GM19328 (cell line): ENCODE data around the gene MCF2L2.

Source experiments
- ATAC-seq: cut with Tn5 transposase; IDR thresholded peaks from one replicate; pipeline ENCODE4 v1.9.1; 2021; ENCODE audit warnings: mild to moderate bottlenecking, moderate library complexity; ENCODE audit not compliant: unreplicated experiment

The MCF2L2 gene

DNA sequence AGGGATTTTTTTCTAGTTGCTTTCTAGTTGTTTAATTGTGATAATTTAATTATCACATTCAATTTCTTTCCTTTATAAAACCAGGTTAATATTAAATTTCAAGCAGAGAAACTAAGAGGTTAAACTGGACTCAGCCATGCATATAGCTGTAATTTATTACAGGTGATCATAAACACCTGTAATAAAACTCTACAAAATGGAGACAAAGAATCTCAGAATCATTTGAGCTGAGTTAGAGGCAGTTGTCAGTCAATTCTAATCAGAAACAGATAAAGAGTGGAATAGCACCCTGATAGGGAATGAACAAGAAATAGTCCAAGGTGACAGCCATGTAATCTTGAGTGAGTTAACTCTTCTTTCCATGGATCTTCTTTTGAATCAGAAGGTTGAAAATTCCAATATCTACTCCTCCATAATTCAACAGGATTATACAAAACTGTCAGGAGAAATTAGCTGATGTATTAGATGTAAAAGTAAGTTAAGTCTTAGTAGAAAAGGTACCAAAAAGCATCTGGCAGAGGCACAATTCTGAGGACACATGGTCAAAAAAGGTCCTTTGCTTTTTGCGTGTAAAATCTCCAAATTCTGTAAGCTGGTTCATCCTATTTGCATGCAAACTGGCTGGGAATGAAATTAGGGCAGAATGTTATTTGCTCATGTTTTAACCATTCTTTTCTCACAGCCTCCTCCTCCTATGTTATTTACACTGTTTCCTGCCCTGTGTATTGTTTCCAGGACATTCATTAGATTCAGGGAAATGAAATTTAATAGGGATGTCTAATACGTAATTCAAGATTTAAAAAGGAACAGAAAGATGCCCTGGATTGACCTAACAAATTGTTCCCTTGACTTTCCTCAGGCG lies 214.8 kb downstream of the MCF2L2 start:
- no peak for ATAC-seq

DNA sequence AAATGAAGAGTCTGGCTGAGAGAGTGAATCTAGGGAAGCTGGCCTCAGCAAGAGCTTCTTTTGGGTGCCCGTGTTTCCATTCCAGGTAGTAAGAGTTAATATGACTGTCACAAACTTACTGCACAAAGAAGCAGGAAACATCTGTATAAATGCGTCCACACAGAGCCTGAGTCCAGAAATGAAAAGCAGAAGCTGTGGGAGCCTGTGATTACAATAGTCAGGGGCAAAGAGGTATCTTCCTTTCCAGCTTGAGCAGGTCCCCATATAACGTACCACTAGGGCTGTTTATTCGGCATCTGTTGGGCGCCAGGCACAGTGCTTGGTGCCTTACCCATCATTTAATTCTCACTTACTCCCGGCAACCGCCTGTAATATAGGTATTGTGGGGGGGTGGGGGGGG lies 215.9 kb downstream of the MCF2L2 start:
- no peak for ATAC-seq

DNA sequence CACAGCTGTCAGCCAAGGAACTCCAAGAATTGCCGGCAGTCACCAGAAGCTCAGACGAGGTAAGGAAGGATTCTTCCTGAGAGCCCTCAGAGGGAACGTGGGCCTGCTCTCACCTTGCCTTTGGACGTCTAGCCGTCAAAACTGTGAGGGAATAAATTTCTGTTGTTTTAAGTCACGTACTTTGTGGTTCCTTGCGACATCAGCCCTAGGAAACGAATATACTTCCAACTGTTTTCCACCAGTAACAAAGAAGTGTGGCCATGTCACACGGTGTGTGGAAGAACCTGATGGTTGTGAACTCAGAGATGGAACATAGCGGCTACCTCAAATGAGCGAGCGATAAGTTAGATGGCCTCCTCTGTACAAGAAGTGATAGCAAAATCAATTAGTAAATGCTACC lies 216.3 kb downstream of the MCF2L2 start:
- ATAC-seq, result no peak

DNA sequence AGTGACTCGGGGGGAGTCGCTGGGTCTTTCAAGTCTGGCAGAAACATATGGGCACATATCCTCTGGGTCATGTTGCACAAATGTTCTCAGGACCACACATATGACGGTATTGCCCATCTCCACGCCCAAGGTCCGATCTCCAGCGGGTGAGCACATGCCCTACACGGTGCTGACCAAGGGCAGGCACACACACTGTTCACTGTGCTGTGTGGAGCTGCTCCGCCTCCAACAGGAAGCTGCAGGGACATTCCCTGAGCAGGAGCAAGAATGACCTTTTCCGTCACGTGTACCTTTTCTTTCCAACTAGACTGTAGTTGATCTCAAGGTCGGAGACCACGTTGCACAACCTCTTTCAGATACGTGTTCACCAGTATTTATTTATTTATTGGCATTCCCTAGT lies 217.1 kb downstream of the MCF2L2 start:
- no peak for ATAC-seq

DNA sequence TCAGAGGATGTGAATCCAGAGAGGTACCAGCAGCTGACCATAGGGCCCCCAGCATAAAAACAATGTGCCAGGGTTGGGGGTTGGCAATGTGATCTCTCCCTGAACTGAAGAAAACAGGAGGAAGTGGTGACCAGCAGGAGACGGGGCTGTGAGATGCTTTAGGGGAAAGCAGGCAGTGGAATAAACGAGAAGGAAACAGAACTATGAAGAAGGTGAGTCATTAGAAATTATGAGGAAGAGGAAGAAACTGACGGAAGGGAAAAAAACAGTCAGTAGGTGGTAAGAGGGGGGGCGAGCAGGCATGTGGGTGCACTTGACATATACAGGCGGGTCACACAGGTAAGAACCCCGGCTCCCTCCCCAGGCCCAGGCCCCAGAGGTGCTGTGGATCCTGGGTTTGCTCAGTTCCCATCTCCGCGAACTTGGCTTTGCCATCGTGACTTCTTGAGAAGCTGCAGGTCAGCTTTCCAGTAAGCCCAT lies 217.5 kb downstream of the MCF2L2 start:
- no peak for ATAC-seq

DNA sequence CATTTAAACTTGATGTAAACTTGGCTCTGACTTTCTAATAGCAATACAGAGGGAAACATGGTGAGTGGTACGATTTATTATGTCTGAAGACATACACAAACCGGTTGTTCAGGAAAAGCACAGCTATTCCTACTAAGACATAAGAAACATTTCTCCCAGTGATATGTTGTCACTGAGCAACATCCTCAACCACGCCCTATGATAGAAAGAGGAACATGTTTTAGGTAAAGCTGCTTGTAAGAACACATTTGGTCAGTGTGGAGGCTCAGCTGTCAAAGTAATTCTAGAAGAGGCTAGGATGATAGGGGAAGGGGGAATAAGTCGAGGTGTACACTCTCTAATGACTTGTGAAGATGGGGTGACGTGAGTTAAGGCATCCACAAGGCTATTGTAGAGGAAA lies 218.1 kb downstream of the MCF2L2 start:
- ATAC-seq, result no peak

DNA sequence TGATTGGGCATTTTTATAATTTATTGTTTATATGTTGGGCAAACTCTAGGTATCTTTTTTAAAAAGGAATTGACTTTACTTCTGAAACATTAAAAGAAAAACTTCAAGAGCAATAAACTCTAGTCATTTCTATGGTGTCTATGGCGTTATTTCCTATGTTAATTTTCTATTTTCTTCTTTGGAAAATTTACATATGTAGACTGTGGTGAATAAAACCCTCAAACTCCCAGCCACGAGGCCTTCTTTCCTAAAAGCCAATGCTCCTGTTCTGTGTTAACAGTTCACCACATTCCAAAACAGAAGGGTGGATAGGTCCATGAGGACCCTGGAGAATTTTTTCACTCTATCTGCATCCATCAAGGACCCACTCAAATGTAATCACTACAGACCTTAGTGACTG lies 219.6 kb downstream of the MCF2L2 start:
- no peak for ATAC-seq

DNA sequence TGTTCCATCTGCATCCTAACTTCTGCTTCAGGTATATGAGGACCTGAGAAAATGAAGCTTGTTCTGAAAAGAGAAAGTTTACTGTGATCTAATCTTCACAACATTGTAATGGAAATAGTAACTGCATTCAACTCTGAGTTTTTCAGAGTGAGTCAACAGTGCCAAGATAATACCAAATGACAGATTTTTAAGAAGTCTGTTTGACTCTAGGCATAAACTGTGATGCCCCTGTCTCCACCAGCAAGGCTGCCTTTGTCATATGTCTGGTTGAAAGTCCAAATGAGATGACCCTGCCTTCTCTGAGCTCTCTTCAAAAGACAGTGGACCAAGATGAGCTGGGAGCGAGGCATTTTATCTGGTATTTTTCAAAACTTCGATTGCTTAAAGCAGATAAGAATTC lies 220.2 kb downstream of the MCF2L2 start:
- no peak for ATAC-seq

DNA sequence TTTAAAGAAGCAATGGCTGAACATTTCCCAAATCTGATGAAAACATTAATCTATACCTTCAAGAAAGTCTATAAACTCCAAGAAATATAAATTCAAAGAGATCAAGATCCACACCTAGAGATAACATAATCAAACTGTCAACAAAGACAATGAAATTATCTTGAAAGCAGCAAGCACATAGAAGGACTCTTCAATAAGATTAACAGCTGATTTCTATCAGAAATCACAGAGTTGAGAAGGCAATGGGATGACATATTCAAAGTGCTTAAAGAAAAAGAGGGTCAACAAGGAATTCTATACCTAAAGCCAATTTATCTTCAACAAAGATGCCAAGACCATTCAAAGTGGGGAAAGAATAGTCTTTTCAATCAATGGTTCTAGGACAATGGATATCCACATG lies 224.7 kb downstream of the MCF2L2 start:
- no peak for ATAC-seq

DNA sequence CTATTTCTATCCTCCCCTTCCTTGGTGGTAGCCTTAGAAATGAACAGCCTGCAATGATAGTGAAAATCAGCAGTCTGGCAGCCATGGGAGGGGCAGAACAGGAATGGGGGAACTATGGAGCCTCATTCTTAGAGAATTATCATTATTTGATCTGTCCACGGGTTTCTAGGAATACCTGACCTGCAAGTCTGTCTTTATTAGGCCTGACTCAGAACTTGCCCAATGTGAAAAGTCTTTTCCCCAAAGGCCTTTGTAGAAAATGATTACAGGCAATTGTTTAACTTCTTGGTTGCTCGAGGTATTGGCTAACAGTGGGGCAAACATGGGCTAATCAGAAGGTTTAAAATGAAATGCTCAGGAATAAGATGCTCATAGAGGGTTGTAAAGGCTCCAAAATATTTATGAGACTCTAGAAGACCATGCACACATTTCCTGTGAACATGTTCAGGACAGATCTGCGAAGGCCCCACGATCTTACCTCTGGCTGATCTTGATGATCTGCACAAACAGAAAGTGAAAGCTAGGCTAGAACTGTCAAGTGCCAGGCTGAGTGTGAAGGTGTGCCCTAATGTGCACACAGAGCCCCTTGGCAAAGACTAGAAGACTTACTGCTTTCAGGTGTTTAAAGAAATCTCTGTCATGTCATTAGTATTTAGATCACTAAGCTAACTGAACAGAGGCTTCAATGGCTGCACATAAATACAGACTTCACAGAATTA lies 226.3 kb downstream of the MCF2L2 start:
- no peak for ATAC-seq

DNA sequence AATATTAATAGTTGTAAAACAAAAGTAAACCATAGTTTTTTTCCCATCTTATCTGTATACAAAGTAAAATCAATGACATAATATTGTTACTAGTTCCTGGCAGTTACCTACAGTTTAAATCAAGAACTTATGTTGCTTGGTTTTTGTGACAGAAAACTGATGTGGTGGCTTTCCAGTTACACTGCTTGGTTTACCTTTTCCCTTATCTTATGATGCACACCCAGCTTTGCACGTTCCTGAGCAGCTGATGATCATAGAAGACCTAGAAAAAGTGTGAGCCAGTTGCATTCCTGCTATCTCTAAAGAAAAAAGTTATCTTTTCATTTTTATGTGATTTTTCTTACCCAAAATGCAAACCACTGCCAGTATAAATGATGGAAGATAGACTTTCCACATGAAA lies 229.5 kb downstream of the MCF2L2 start:
- ATAC-seq, result no peak

DNA sequence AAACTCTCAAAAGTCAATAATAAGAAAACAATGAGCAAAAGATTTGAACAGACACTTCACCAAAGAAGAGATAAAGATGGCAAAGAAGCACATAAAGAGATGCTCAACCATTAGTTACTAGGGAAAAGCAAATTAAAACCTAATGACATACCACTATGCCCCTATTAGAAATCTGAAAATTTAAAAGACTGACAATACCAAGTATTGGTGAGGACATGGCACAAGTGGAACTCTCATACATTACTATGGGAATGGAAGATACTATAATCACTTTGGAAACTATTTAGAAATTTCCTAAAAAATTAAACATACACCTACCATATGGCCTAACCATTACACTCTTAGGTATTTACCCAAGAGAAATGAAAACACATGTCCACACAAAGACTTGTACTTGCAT lies 230.7 kb downstream of the MCF2L2 start:
- ATAC-seq, result no peak

DNA sequence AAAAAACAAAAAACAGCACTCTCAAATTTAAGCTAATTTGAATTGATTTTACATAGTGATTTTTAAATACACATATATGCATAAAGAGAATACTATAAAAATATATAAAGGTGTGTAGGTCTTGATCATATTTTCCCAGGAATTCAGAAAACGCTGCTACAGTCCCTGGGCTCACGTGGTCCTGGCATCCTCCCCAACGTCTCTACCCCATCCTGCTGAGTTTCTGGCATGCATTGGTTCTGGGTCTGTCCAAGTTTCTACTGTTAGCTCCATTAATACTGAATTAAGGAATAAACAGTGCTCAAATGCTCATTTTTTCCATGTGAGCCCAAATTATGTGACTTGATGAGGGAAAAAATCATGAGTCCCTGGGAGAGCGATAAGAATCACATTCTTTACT lies 233.2 kb downstream of the MCF2L2 start:
- no peak for ATAC-seq

DNA sequence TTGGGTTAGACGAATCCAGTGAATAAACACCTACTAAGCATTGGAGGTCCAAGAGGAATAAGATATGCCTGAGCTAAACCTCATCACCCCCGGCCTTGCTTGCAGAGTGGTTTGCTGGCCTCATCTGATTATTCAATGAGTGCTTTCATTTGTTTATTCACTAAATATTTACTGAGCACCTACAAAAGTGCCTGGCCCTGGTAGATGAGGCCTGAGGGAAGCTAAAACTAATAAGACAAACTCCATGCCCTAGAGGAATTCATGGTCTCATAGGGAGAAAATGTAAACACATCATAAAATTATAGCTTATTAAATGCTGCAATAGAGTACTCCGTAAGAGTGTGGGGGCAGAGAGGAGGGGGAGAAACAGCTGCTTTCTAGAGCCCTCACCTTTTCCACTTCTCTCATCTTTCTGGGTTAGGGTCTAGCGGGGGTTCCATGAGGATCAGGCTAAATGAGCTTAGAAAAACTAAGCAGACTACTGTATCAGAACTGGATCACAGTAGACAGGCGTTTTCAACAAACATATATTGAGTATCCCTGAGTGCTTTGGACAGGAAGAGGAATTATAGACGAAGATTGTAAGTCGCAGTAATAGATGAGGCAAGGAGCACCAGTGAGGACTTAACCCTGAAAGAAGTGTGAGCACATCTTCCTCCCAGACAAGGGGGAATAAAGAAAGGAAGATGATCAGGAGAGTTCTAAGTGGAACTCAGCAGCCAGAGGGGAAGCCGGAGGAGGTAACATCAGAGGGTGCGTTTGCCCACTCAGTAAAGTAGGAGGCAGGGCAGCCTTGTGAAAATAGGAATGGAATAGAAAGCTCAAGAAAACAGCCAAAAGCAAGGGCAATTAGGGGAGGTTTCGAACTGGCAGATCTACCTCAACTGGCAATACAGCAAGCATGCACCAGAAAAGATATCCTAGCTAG lies 234.4 kb downstream of the MCF2L2 start:
- ATAC-seq, result no peak

DNA sequence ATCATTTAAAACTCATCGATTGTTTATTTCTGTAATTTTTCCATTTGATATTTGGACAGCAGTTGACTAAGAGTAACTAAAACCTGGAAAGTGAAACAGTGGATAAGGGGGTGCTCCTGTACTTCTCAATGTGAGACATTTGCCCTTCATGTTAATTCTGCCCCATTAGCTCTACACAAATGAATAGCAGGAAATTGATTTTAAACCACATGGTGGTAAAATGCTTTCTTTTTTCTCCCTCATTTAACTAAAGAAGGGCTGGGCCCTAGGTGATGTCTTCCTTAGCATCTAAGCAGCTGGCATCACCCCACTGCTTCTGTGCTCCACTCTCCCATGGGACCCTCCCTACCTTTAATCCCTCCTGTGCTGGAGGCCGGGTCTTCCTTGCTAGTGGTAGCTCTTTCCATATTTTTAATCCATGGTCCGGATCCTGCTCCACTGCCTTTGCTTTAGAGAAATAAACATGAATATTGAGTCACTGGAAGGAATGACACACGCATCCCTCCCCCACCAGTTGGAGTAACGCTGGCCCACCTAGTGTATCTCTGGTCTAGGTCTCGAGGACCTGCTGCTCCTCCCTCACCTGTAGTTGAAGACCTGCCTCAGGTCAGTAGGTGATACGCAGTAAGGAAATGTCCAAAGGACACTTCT lies 235.6 kb downstream of the MCF2L2 start:
- no peak for ATAC-seq

DNA sequence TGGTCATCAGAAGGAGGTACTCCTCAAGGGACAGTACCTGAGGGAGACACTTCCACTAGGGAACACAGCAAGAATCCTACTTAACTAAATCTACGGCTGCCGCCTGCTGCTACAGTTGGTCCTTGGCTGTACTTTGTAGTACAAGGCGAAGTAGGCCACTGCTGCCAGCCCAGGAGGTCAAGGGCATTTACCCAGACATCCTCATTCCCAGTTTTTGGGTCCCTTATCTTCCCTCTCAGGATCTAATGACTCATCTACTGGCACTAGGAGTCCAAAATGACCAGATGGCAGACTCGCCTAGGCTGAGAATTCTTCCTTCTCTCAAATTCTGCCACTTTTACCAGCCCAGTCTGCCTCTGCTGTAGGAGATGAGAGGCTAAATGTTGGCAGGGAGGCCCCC lies 238.8 kb downstream of the MCF2L2 start:
- no peak for ATAC-seq

DNA sequence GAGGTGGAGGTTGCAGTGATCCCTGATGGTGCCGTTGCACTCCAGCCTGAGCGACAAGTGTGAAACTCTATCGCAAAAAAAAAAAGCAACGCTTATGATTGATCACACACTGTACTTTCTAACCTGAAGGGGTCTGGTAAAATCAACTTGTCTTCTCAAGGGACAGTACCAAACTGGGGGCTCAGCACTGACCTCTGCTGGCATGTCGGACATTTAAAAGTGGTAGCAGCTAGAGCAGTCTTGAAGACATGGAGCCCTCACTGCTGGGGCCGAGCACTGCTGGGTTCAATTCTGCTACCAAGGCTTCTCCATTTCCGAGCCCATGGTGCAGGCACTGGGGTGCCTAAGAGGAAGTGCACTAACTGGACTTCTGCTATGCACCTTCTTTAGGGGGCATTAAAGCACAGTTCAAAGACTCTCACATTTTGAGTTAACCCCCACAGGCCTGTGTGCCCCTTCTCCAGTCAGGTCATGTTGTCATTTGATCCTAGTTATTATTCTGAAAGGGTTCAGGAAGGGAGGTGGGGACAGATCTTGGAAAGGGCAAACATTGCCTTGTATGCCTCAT lies 239.4 kb downstream of the MCF2L2 start:
- no peak for ATAC-seq

DNA sequence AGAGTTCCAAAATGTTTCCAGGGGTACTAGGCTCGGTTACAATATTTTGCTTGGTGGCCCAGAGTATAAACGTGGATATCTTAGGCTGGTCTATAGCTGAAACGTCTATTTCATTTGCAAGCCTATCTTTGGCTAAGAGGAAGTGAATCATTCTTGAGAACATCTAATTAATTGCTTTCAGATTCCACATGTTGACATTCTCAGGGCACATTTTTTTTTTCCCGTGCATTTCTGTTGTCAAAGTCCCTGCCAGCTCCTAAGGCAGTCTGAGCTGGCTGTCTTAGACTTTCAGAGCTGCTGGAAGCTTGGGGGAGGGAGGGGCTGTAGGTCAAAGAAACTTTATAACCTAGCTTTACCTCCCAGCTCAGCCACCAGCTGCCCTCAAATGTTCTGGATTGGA lies 242.7 kb downstream of the MCF2L2 start:
- ATAC-seq, result no peak

DNA sequence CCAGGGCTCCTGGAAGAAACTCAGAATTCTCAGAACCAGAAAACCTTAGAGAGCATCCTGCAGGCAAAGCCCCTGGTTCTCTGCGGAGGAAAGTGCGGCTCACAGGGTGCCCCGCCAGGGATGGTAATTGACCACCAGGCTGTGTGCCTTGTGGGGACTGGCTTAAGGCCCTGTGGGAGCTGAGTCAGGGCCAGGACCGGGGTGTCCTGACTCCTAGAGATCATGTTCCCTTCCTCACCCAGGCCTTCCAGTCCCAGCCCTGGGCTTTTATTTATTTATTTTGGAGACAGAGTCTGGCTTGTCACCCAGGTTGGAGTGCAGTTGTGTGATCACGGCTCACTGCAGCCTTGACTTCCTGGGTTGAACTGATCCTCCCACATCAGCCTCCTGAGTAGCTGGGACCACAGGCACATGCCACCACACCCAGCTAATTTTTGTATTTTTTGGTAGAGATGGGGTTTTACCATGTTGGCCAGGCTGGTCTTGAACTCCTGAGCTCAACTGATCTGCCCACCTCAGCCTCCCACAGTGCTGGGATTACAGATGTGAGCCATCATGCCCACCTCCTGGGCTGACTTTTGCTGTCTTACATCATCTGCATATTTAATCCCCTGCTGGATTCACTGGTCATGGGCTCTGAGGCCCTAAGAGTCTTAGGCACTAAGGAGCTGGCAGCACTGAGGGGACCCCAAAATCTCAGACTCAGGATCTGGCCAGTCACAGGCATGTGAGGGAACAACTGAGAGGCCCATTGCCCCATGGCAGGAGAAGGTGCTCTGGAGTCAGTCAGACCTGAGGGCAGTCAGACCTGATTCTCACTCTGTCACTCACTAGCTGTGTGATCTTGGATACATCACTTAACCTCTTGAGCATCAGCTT lies 245.4 kb downstream of the MCF2L2 start:
- ATAC-seq, result no peak
